NCI-H2171 (cell line): Measurements from ENCODE around the gene POR.

Experiments
- DNase-seq: peaks from one replicate; lab custom pipeline; 2025; lab: John Stamatoyannopoulos, UW

Gene POR

GRCh38 chr7:75916685-75917634 is 2.0 kb downstream of the POR start:
- no peak for DNase-seq

GRCh38 chr7:75920431-75921161 is 5.6 kb downstream of the POR start:
- no peak for DNase-seq

- no peak for DNase-seq
Measured at GRCh38 chr7:75921479-75921878, 6.5 kb downstream of the POR start.

- no peak for DNase-seq
Measured at GRCh38 chr7:75922966-75923603, 8.1 kb downstream of the POR start.

- DNase-seq, result no peak
Measured at GRCh38 chr7:75924256-75924655, 9.3 kb downstream of the POR start.

- DNase-seq, result no peak
Measured at GRCh38 chr7:75924889-75925288, 9.9 kb downstream of the POR start.

DNA sequence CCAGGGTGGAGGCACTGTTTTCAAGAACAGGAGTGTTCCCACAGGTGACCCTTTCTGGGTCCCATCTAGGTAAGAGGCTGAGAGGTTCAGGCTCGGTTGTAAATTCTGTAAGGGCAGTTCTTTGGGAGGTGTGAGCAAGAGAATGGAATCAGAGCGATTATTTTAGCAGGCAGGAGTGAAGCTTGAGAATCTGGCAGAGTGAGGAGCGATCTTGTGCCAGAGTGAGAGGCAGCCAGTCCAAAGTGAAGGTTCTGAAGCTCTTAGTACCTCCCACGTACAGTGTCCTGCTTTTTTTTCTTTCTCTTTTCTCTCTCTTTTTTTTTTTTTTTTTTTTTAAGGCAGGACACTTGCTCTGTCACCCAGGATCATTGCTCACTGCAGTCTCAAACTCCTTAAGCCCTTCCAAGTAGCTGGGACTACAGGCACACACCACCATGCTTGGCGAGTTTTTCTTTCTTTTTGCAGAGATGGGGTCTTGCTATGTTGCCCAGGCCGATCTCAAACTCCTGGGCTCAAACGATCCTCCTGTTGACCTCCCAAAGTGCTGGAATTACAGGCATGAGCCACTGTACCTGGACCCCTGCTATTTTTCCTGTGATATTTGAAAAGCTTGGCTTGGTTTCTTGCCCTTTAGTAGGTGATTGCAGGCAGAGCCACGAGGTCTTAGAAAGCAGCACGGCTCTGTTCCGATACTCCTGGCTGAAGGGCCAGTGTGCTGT is 10.9 kb downstream of the POR start:
- DNase-seq, result no peak

GRCh38 chr7:75928568-75928914 is 13.6 kb downstream of the POR start:
- DNase-seq, result no peak

DNA sequence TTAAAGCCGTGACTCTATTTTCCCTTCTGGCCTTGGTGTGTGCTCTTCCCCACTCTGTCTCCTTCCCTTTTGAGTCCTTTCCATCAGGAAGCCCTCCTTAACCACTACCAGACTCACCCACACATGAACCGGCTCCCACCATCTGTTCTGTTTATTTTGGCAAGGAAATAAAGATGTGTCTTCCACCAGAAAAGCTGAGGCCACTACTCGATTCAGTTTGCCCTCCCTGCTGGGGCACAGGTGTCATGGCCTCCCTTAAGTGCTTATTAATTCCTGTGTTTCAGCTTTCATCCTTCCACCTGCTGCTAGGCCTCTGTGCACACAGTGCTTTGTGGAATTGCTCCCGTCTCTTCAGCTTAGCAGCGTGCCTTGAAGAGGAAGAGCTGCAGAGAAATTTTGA is 16.7 kb downstream of the POR start:
- peak; percentile 94 for DNase-seq

DNA sequence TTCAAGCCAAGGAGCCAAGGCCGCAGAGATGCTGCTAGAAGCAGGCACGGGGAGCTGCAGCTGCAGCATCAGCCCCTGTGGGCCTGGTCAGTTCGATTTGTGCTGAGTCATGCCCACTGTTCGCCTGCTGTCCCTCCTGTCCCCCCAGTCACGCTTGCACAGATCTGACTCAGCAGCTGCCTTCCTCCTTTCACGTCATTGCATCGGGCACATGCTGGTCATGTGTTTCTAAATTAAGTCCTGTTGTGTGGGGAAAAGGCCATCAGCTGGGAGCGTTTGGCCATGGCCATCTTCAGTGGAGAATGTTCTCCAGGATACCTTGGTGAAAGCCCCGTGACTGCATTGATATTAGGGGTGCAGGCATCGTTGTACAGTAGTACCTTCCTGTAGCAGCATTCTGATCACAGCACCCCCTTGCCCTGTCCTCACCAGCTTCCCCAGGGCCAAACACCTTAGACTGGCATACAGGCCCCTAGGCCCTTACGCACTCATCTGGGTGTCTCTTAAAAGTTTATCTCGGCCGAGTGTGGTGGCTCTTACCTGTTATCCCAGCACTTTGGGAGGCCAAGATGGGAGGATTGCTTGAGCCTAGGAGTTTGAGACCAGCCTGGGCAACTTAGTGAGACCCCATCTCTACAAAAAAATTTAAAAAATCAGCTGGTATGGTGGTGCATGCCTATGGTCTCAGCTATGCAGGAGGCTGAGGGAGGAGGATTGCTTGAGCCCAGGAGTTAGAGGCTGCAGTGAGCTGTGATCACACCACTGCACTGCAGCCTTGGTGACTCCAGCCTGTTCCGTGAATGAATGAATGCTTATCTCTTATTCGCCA is 23.2 kb downstream of the POR start:
- DNase-seq, result no peak

DNA sequence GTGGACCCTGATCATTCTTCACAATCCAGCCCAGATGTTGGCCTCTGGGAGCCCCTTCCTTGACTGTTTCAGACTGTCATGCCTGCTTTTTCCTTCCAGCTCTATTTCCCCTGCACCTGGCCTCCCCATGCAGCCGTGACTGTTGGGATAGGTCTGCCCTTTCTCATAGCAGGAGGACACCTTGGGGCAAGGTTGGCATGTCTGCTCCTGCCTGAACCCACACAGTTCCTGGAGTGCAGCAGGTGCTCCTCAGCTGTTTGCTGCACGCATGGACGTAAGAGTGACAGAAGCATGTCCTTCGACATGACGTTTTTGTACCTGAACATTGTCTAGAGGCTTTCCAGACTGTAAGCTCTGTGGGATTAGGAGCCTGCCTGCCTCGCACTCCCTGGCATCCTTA is 24.0 kb downstream of the POR start:
- DNase-seq, result no peak

GRCh38 chr7:75943864-75944263 is 28.9 kb downstream of the POR start:
- no peak for DNase-seq

DNA sequence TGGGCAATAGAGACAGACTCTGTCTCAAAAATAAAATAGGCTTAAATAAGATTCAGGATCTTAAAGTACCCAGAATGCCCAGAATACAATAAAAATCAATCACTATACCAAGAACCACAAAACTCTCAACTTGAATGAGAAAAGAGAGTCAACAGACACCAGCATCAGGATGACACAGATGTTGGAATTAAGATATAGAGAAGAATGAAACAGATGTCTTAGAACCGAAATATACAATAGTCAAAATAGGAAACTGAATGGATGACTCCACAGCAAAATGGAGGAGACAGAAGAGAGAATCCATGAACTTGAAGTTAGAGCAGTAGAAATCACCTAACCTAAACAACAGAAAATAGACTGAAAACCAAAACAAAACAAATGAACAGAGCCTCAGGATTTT is 29.6 kb downstream of the POR start:
- DNase-seq, result no peak

DNA sequence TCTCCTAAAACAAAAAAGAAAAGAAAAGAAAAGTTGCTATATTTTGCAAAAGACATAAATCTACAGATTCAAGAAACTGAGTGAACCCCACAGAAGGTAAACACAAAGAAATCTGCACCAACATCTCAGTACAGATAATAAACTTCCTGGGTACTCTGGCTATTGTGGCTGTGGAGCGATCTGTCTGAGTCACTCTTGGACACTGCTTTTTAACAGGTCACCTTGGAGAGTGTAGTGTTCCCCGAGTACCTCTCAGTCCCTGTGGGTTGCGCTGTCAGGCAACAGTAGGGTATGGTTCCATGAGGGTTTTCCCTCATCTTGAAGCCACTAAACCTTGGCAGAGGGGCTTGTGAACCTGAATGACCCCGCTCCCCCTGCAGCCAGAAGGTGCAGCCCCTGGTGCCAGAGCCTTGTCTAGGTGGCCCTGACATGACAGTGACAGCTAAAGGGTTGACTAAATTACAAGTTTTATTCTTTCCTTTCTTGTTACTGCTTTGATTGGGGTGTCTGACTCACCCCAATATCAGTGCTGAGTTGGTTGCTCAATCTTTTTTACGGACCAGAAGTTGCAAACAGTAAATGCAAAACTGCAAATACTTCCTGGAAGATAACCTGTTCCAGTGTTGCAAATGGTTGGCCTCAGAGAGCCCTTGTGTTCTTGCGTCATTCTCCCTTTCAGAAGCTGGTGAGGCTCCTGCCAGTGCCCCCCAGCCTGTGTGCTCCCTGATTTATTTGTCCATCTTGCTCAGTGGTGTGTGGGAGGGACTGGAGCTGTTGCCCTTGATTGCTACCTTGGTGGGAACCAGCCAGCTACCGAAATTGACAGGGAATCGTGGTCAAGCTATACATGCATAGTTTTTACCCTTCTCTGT is 30.6 kb downstream of the POR start:
- DNase-seq, result no peak

- DNase-seq, result no peak
Measured at GRCh38 chr7:75946207-75946855, 31.4 kb downstream of the POR start.

GRCh38 chr7:75948179-75948578 is 33.2 kb downstream of the POR start:
- no peak for DNase-seq

- DNase-seq, result no peak
Measured at GRCh38 chr7:75950111-75950681, 35.2 kb downstream of the POR start.

- DNase-seq, result no peak
Measured at GRCh38 chr7:75951506-75951905, 36.6 kb downstream of the POR start.

DNA sequence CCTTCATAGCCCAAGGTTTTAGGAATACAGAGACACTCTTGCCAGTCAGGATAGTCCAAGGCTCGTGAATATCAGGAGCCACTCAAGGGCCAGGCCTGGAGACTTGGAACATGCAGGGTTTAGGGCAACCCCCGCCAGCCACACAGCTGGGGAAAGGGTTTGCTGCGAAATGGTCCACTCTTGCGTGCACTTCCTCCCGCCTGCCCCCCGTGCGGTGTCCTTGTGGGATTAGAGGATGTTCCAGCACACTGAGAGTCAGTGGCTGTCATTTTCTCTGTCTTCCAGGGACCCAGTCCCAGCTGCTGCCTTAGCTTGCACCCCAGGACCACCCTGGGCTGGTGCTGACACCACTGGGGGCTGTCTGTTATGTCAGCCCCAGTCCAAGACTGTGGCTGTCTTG is 38.5 kb downstream of the POR start:
- no peak for DNase-seq
